GM19023 (cell line): ENCODE measurements around the gene COASY.

Source experiments
- ATAC-seq: cut with Tn5 transposase; IDR thresholded peaks from one replicate; pipeline ENCODE4 v1.9.1; 2021; ENCODE audit warnings: mild to moderate bottlenecking, moderate library complexity; ENCODE audit not compliant: unreplicated experiment

The COASY gene

DNA sequence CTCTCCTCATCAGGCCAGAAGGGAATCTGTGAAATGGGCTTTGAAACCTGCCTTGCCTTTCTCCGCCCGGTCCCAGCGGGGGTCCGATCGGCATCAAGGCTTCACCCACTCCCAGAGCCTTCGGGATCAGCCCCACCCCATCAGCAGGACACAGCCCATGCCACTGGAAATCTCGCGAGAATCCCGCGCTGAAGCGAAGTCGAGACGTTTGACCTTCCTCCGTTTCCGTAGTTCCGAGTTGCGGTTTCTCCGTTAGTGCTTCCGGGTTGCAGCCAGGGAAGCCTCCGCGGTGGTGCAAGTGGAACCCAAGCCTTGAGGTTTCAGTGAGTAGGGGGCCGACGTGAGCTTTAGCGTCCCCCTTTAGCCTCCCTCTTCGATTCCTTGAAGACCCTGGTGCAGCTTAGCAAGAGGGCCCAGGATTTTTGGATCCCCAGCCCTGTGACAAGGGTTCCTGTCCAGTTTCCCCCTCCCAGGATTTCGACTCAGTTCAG, at the start of gene COASY:
TSS of gene COASY (plus strand) at position 252 of the 491 bp plus-strand sequence. CDS start 475 bp downstream, outside the sequence.
- ATAC-seq: no peak

- no peak for ATAC-seq
Observed at GRCh38 chr17:42512246-42512645, 49.7 kb upstream of the COASY start.

- ATAC-seq: peak; percentile 61
Observed at GRCh38 chr17:42512733-42513251, 49.2 kb upstream of the COASY start.

- ATAC-seq: no peak
Observed at GRCh38 chr17:42513686-42514085, 48.3 kb upstream of the COASY start.

- no peak for ATAC-seq
Observed at GRCh38 chr17:42514279-42514678, 47.7 kb upstream of the COASY start.

DNA sequence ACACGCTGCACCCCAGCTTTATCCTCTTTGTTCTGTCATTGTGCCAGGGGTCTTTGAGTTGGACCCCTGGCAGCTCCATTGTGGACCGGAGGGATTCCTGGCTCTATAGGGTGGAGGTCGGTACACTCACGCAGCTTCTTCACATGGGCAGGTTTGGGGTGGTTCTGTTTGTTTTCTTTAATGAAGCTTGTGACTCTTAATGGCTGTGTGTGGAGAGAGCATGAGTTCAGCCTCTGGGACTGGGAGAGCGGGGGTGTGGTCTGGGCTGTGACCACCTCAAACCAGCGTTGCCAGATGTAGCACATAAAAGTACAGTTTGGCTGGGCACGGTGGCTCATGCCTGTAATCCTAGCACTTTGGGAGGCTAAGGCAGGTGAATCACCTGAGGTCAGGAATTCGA, 47.1 kb upstream of the COASY start:
- ATAC-seq: no peak

- no peak for ATAC-seq
Observed at GRCh38 chr17:42517516-42517915, 44.4 kb upstream of the COASY start.

- ATAC-seq: no peak
Observed at GRCh38 chr17:42518046-42518754, 43.7 kb upstream of the COASY start.

DNA sequence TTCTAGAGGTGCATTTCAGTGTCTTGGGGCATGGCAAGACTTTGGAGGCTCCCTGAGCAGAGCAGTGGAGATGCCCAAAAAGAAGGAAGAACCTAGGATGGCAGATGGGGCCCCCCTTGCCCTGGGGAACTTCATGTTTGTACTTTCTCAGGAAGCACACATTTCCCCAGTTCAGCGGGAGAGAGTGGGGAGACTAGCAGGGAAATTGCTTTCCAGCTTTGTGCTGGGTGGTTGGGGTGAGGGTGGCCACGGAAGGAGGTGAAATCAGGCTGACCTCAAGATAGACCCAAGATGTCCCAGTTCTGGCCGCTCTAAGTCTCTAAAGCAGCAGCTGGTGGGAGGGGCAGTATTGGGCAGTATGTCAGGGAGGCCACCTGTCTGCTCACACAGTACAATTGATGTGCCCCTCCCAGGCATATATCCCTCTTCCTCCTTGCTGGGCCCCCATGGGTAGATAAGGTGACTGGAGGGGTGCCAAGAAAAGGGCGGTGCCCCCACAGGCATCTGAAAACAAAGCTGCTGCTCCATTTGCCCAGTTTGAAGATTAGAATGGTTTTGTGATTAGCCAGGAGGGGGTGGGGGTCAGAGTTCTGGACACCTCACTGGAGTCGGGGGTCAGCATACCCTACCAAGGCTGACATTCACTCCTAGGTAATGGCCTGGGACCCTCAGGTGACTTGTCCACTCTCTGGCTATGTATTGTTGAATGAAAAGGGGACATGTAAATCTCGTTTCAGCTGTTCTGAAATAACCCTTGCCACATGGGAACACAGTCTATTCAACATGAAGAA, 43.0 kb upstream of the COASY start:
- ATAC-seq: no peak

- ATAC-seq: no peak
Observed at GRCh38 chr17:42519546-42520491, 42.1 kb upstream of the COASY start.

DNA sequence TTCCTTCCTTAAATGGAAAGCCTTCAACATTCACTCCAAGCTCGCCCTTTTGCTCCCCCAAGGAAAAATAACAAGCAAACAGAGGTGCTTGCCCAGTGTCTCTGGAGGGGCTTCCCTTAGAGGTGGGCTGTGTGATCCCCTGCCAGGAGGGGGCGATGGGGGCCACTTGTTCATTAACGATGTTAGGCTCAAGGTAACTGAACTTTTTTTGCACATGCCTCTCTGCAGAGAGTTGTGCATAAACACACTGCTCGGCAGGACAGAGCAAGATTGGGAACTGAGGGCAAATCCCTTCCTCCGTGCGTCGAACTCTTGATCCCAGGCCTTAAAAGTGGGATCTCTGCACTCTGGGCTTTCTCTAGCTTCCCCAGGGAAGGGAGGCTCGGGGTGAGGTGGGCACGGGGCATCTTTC, 41.4 kb upstream of the COASY start:
- ATAC-seq: no peak

DNA sequence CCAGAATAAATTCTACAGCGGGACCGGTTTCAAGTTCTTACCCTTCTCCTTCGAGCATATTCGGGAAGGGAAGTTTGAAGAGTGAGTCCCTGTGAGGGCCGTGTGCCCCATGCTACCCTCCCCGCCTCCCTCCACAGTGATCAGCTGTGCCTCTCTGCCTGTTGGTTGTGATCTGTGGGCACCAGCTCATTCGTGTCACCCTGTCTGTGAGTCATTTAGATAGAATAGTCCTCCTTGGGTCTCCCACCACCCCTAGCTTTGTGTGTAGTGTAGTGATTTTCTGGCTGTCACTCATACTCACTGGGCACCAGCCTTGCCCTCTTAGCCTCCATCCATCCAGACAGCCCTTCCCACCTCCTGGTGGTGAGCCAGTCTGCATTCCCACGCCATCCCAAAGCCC, 40.9 kb upstream of the COASY start:
- no peak for ATAC-seq

GRCh38 chr17:42521666-42522262, 40.2 kb upstream of the COASY start:
- no peak for ATAC-seq

DNA sequence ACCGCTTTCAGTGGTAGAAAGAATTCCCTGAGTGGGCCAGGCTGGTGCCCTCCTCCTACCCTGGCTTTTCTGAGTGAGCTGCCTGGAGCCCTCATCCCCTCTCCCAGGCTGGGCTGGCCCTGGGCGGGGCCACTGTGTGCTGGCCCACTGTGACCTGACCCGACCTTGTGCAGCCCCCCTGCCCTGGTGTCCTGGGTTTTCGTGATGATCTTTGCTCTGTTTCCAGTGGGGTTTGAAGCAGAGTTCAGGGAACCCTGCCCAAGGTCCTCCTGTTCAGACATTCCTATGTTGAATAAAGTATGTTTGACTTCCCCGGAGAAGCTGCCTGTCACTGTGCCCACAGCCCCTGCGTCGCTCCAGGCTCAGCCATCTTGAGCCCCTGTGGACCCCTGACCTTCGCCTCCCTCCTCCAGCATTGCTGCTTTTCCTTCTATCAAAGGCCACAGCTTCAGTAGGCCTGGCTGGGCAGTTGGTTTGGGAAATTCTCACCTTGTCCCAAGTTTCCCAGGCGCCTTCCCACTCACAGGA, 39.6 kb upstream of the COASY start:
- ATAC-seq: no peak

GRCh38 chr17:42522798-42523278, 39.1 kb upstream of the COASY start:
- ATAC-seq: no peak

DNA sequence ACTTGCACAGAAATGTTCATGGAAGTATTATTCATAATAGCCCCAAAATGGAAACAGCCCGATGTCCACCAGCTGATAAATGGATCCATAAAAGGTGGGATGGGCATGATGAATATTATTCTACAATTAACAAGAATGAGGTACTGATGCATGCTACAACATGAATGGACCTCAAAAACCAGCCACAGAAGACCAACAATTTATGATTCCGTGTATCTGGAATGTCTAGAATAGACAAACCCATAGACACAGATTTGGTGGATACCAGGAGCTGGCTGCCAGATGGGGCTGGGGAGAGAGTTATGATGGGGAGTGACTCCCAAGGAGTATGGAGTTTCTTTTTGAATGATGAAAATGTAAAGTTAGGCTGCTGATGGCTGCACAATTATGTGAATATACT, 36.7 kb upstream of the COASY start:
- no peak for ATAC-seq

DNA sequence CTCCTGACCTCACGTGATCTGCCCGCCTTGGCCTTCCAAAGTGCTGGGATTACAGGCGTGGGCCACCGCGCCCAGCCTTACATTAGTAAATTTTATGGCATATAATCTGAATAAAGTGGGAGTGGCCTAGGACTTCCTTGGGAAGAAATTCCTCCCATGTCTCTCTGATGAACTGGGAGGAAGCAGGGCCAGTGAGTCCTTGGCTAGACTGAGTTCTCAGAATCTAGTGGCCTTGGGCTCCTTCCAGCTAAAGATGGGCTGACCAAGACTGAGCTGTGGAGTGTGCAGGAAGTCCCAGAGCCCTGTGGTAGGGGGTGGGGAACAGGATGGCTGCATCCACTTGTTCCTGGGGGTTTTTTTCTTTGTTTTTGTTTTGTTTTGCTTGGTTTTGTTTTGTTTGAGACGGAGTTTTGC, 35.9 kb upstream of the COASY start:
- no peak for ATAC-seq

DNA sequence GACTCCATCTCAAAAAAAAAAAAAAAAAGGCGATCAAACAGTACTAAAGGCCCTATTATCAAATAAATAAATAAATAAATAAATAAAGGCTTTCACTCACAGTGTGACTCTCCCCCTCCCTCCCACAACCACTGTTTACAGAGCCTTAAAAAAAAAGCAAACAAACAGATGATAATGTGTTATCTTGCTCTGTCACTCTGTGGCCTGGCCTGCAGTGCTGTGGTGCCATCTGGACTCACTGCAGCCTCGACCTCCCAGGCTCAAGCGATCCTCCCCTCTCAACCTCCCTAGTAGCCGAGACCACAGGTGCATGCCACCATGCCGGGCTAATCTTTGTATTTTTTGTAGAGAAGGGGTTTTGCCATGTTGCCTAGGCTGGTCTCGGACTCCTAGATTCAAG, 34.0 kb upstream of the COASY start:
- ATAC-seq: no peak

- no peak for ATAC-seq
Observed at GRCh38 chr17:42529061-42529460, 32.9 kb upstream of the COASY start.

DNA sequence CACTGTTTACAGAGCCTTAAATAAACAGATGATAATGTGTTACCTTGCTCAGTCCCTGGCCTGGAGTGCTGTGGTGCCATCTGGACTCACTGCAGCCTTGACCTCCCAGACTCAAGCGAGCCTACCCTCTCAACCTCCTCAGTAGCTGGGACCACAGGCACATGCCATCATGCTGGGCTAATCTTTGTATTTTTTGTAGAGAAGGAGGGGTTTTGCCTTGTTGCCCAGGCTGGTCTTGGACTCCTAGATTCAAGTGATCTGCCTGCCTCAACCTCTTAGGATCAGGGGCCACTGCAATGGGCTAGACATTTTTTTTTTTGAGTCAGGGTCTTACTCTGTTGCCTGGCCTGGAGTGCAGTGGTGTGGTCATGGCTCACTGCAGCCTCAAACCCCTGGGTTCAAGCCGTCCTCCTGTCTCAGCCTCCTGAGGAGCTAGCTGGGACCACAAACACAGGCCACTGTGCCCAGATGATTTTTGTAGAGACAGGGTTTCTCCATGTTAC, 30.9 kb upstream of the COASY start:
- ATAC-seq: no peak
